ENCODE data around the gene PDGFA. TPM values are rescaled to one million over a fixed set of nuclear protein-coding genes. Genes with fewer than 3 reads are reported as not detected.

The PDGFA gene
- total RNA-seq, 1 experiment from 2014 or later: 129 TPM

DNA sequence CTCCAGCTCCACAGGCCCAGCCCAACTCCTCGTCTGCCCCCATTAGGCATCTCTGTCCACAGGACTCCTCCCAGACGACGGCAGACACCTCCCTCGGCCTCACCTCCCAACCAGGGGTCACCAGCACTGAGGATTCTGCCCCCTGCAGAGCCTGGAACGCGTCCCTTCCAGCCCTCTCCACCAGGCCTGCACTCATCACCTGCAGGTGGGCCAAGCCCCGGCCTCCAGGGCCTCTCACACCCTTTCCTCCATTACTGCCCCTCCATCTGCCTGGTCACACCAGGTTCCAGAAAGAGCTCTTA, 42.7 kb upstream of the PDGFA start (continued):
- TF ChIP-seq, protein P1, sequence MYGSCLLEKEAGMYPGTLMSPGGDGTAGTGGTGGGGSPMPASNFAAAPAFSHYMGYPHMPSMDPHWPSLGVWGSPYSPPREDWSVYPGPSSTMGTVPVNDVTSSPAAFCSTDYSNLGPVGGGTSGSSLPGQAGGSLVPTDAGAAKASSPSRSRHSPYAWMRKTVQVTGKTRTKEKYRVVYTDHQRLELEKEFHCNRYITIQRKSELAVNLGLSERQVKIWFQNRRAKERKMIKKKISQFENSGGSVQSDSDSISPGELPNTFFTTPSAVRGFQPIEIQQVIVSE (CRISPR knock-in tag; IDR thresholded peaks at IDR 0.05; ENCODE audit: borderline replicate concordance): no peak
- TF ChIP-seq CREB1 (CRISPR knock-in tag; IDR thresholded peaks at IDR 0.05) (no peak), GRHL2 (CRISPR knock-in tag; IDR thresholded peaks at IDR 0.05; ENCODE audit: insufficient replicate concordance, severe bottlenecking) (no peak), ZNF396 (CRISPR knock-in tag; IDR thresholded peaks at IDR 0.05; ENCODE audit: borderline replicate concordance) (no peak), HMGA2 (CRISPR knock-in tag; IDR thresholded peaks at IDR 0.05) (no peak), FOXK1 (CRISPR knock-in tag; IDR thresholded peaks at IDR 0.05) (no peak)

DNA sequence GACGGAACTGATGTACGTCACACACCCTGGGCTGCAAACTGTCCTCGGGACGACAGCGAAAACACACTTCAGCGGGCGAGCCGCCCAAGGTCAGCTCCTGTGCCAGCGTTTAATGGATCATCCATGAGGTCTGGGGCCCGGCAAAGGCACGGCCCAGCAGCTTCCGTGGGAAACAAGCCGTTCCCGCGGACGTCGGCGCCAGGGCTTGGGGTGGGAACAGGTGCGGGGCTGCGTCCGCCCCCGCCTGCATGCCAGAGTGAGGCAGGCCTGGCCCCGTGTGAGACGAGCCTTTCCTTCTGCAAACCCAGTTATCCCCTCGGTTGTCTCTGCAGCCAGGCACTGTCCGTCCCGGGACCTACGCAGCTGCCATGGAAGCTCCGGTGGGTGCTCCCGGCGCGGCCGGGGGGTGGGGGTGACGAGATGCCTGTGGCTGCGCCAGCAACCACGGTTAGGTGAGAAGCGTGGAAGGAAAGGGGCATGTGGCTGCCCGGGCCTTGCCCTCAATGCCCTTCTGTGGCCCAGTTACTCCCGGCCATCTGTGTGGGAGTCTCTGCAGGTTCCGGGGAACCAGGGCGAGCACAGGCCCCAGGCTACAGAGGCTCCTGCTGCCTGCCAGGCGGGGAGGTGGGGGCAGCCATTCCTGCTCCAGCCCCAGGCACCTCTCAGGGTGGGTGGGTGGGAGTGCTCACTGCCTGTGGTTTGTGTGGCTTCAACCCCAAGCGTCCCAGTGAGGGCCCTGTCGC, 42.2 kb upstream of the PDGFA start:
- ATAC-seq: no peak
- peak overlapping the region; percentile 74; the same call in 1 of the 2 replicates for H3K27ac Mint-ChIP-seq
- TF ChIP-seq, protein P2, sequence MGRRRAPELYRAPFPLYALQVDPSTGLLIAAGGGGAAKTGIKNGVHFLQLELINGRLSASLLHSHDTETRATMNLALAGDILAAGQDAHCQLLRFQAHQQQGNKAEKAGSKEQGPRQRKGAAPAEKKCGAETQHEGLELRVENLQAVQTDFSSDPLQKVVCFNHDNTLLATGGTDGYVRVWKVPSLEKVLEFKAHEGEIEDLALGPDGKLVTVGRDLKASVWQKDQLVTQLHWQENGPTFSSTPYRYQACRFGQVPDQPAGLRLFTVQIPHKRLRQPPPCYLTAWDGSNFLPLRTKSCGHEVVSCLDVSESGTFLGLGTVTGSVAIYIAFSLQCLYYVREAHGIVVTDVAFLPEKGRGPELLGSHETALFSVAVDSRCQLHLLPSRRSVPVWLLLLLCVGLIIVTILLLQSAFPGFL (CRISPR knock-in tag; IDR thresholded peaks at IDR 0.05; ENCODE audit: borderline replicate concordance): no peak
- TF ChIP-seq SMAD4 (CRISPR knock-in tag; IDR thresholded peaks at IDR 0.05): no peak
- TF ChIP-seq, protein P3, sequence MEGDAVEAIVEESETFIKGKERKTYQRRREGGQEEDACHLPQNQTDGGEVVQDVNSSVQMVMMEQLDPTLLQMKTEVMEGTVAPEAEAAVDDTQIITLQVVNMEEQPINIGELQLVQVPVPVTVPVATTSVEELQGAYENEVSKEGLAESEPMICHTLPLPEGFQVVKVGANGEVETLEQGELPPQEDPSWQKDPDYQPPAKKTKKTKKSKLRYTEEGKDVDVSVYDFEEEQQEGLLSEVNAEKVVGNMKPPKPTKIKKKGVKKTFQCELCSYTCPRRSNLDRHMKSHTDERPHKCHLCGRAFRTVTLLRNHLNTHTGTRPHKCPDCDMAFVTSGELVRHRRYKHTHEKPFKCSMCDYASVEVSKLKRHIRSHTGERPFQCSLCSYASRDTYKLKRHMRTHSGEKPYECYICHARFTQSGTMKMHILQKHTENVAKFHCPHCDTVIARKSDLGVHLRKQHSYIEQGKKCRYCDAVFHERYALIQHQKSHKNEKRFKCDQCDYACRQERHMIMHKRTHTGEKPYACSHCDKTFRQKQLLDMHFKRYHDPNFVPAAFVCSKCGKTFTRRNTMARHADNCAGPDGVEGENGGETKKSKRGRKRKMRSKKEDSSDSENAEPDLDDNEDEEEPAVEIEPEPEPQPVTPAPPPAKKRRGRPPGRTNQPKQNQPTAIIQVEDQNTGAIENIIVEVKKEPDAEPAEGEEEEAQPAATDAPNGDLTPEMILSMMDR (IDR thresholded peaks at IDR 0.05): no peak
- TF ChIP-seq, protein P4, sequence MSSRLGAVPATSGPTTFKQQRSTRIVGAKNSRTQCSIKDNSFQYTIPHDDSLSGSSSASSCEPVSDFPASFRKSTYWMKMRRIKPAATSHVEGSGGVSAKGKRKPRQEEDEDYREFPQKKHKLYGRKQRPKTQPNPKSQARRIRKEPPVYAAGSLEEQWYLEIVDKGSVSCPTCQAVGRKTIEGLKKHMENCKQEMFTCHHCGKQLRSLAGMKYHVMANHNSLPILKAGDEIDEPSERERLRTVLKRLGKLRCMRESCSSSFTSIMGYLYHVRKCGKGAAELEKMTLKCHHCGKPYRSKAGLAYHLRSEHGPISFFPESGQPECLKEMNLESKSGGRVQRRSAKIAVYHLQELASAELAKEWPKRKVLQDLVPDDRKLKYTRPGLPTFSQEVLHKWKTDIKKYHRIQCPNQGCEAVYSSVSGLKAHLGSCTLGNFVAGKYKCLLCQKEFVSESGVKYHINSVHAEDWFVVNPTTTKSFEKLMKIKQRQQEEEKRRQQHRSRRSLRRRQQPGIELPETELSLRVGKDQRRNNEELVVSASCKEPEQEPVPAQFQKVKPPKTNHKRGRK (CRISPR knock-in tag; IDR thresholded peaks at IDR 0.05; ENCODE audit: borderline replicate concordance): no peak
- no peak for TF ChIP-seq IRF2 (CRISPR knock-in tag; IDR thresholded peaks at IDR 0.05; ENCODE audit: borderline replicate concordance, low read depth)
- TF ChIP-seq, protein P5, sequence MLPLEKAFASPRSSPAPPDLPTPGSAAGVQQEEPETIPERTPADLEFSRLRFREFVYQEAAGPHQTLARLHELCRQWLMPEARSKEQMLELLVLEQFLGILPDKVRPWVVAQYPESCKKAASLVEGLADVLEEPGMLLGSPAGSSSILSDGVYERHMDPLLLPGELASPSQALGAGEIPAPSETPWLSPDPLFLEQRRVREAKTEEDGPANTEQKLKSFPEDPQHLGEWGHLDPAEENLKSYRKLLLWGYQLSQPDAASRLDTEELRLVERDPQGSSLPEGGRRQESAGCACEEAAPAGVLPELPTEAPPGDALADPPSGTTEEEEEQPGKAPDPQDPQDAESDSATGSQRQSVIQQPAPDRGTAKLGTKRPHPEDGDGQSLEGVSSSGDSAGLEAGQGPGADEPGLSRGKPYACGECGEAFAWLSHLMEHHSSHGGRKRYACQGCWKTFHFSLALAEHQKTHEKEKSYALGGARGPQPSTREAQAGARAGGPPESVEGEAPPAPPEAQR (CRISPR knock-in tag; IDR thresholded peaks at IDR 0.05): no peak
- TF ChIP-seq, protein P6, sequence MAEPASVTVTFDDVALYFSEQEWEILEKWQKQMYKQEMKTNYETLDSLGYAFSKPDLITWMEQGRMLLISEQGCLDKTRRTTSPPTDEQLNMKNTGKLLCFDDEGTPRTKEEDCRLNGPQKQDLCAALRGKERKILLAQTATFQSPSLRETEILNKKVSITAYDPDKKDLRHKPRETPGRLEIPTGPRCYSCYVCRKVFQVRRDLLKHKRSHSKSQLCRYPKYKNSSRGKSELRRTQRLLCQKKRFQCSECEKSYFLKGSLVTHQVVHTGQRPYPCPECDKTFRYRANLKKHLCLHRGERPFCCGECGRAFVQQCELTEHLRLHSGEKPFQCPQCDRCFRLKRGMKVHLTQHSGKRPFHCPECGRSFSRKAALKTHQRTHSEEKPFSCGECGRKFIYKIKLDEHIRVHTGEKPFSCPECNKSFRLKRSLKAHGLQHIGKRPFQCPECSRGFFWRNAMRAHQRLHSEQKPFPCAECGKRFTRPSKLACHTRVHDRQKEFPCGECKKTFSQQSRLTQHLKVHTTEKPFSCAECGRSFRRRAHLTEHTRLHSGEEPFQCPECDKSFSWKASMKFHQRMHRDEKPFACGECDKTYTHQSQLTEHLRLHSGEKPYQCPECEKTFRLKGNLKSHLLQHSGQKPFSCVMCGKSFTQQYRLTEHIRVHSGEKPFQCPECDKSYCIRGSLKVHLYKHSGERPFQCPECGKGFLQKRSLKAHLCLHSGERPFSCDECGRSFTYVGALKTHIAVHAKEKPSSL (CRISPR knock-in tag; conservative IDR thresholded peaks at IDR 0.05): no peak
- TF ChIP-seq, protein P7, sequence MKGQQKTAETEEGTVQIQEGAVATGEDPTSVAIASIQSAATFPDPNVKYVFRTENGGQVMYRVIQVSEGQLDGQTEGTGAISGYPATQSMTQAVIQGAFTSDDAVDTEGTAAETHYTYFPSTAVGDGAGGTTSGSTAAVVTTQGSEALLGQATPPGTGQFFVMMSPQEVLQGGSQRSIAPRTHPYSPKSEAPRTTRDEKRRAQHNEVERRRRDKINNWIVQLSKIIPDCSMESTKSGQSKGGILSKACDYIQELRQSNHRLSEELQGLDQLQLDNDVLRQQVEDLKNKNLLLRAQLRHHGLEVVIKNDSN (CRISPR knock-in tag; IDR thresholded peaks at IDR 0.05): no peak
- TF ChIP-seq, protein P8, sequence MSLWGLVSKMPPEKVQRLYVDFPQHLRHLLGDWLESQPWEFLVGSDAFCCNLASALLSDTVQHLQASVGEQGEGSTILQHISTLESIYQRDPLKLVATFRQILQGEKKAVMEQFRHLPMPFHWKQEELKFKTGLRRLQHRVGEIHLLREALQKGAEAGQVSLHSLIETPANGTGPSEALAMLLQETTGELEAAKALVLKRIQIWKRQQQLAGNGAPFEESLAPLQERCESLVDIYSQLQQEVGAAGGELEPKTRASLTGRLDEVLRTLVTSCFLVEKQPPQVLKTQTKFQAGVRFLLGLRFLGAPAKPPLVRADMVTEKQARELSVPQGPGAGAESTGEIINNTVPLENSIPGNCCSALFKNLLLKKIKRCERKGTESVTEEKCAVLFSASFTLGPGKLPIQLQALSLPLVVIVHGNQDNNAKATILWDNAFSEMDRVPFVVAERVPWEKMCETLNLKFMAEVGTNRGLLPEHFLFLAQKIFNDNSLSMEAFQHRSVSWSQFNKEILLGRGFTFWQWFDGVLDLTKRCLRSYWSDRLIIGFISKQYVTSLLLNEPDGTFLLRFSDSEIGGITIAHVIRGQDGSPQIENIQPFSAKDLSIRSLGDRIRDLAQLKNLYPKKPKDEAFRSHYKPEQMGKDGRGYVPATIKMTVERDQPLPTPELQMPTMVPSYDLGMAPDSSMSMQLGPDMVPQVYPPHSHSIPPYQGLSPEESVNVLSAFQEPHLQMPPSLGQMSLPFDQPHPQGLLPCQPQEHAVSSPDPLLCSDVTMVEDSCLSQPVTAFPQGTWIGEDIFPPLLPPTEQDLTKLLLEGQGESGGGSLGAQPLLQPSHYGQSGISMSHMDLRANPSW (CRISPR knock-in tag; conservative IDR thresholded peaks at IDR 0.05; ENCODE audit: low read depth): no peak
- TF ChIP-seq, protein P9, sequence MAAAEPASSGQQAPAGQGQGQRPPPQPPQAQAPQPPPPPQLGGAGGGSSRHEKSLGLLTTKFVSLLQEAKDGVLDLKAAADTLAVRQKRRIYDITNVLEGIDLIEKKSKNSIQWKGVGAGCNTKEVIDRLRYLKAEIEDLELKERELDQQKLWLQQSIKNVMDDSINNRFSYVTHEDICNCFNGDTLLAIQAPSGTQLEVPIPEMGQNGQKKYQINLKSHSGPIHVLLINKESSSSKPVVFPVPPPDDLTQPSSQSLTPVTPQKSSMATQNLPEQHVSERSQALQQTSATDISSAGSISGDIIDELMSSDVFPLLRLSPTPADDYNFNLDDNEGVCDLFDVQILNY (CRISPR knock-in tag; IDR thresholded peaks at IDR 0.05): no peak
- no peak for TF ChIP-seq ZNF416 (CRISPR knock-in tag; IDR thresholded peaks at IDR 0.05)
- no peak for TF ChIP-seq NR3C1 (CRISPR knock-in tag; conservative IDR thresholded peaks at IDR 0.05; ENCODE audit: low read depth)
- TF ChIP-seq OVOL2 (CRISPR knock-in tag; IDR thresholded peaks at IDR 0.05; ENCODE audit: borderline replicate concordance): no peak
- TF ChIP-seq, protein P10, sequence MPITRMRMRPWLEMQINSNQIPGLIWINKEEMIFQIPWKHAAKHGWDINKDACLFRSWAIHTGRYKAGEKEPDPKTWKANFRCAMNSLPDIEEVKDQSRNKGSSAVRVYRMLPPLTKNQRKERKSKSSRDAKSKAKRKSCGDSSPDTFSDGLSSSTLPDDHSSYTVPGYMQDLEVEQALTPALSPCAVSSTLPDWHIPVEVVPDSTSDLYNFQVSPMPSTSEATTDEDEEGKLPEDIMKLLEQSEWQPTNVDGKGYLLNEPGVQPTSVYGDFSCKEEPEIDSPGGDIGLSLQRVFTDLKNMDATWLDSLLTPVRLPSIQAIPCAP (CRISPR knock-in tag; IDR thresholded peaks at IDR 0.05): no peak
- no peak for TF ChIP-seq MXD4 (CRISPR knock-in tag; IDR thresholded peaks at IDR 0.05; ENCODE audit: borderline replicate concordance)

More for the DNA sequence above, 42.2 kb upstream of the PDGFA start:
- DNase-seq (ENCODE audit: low spot score): no peak
- Mint-ChIP-seq H3K9me3 (no peaks in the 10 kb centered on the region), H3K4me1 (no peaks in the 10 kb centered on the region), H3K27me3 (ENCODE audit: low read depth) (no peaks in the 10 kb centered on the region), H3K4me3 (no peak overlapping the region), H3K36me3 (peaks cover 8% of the 10 kb centered on the region; the same call in 1 of the 2 replicates)
- ChIA-PET POLR2A (no interaction called here), CTCF (interaction anchor here (0.6 to 0.9 kb wide), 2 partner anchors 208 to 225 kb away, joined by 3 read pairs; no protein-coding TSS in a partner anchor)
